ENCODE data around the gene PSORS1C1.
"Not testable (repeated sequence)": the region's sequence is repeated elsewhere in the genome, so short reads cannot be mapped to it uniquely, and the experiment has no call there.

Gene PSORS1C1

DNA sequence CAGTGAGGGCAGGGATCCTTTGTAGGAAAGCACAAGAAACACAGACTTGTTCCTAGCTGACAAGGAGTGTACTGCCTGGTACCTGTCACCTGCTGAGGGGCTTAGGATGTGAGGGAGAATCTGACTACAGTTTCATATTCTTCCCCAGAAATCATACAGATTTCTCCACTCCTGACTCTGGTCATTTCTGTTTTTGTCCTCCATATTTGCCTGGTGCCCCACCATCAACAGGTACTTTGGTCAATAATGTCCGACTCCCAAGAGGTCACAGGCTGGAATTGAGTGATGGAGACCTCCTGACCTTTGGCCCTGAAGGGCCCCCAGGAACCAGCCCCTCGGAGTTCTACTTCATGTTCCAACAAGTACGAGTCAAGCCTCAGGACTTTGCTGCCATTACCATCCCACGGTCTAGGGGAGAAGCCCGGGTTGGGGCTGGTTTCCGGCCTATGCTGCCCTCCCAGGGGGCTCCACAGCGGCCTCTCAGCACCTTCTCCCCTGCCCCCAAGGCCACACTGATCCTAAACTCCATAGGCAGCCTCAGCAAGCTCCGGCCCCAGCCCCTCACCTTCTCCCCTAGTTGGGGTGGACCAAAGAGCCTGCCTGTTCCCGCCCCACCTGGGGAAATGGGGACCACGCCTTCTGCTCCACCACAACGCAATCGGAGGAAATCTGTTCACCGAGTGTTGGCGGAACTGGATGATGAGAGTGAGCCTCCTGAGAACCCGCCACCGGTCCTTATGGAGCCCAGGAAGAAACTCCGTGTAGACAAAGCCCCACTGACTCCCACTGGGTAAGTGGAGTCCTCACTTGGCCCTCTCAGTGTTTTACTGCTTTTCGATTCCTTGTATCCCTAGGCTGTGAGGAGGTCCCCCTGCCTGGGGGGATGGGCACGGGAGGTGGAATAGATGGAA lies 46.9 kb downstream of the PSORS1C1 start:
- DNase-seq: no peak

DNA sequence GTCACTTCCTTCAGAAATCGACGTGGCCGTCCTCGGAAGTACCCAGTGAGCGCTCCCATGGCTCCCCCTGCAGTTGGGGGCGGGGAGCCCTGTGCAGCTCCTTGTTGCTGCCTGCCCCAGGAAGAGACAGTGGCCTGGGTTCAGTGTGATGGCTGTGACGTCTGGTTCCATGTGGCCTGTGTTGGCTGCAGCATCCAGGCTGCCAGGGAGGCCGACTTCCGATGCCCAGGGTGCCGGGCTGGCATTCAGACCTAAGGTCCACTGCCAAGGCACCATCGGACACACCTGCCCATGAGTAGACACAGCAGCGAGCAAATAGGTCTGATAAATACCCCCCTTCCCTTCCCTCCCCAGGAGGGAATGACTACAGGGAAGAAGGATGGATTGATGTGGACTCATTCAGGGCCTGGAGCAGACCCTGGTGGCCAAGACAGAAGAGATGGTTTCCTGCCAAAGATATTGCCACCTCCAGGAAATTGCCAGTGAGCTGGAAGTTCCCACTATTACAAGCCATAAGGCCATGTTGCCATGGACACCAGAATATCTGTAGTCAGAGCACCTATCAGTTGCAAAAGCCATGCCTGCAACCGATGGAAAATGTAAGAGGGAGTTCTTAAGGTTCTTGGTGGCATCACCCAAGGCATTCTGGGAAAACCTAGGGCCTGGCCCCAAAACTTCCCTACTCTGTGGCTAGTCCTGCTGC lies 48.0 kb downstream of the PSORS1C1 start:
- DNase-seq: no peak

DNA sequence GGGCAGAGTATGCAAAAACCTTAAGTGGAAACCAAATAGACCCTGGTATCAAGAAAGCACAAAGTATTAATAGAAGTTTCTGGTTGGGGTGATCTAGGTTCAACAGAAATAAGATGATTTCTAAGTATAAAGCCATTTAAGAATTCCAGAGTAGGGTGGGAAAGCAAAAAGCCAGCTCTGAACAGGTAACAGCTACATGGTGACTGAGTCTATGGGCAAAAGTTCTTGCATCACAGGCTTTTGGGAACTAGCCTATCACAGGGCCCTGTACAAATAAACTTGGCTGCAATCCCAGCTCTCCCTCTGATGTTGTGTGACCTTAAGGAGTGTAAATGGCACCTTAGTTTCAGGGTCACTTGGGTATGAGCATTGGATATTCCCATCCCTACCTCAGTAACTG lies 49.3 kb downstream of the PSORS1C1 start:
- DNase-seq: no peak

DNA sequence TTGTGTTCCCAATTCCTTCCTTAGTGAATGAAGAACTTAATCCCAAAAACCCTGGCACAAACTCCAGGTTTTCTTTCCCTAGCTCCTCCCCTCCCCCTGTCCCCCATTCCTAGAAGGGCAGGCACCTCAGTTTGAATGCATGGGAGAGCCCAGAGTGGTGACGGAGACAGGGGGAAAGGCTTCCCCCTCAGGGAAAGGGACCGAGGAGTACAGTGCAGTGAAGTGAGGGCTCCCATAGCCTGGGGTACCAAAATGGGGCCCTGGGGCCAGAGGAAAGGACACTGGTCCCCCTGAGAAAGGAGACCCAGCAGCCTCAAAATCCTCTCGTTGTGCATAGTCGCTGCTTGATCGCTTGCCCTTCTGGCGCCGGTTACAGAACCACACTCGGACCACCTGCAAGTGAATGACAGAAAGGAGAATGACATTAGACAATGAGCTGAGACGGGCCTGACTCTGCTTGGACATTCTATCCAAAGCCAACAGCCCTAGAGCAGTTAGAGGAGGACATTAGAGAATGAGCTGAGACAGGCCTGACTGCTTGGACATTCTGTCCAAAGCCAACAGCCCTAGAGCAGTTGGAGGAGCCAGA lies 50.0 kb downstream of the PSORS1C1 start:
- DNase-seq: not testable (repeated sequence)

DNA sequence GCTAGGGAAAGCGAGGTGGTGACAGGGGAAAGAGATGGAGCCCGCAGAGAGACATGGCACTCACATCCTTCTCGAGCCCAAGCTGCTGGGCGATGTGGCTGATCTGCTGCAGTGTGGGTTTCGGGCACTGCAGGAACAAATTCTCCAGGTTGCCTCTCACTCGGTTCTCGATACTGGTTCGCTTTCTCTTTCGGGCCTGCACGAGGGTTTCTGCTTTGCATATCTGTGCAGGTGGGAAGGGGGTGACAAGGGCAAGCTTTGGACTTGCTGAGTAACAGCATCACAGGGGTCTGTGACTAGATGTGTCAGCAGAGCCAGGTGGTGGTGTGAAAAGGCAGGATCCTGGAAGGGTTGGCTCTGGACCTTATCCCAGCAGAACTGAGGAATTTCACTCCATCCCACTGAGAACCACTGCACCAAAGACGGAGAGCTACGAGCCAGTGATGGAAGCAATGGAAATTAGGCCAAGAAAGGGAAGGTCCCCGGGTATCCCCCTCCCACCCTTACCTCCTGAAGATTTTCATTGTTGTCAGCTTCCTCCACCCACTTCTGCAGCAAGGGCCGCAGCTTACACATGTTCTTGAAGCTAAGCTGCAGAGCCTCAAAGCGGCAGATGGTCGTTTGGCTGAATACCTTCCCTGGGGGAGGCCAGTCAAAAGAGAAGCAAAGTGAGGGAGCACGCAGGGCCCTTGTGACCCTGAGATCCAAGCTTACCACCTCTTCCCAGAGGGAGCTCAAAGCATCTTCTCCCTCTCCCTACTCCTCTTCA lies 50.6 kb downstream of the PSORS1C1 start:
- DNase-seq: not testable (repeated sequence)

DNA sequence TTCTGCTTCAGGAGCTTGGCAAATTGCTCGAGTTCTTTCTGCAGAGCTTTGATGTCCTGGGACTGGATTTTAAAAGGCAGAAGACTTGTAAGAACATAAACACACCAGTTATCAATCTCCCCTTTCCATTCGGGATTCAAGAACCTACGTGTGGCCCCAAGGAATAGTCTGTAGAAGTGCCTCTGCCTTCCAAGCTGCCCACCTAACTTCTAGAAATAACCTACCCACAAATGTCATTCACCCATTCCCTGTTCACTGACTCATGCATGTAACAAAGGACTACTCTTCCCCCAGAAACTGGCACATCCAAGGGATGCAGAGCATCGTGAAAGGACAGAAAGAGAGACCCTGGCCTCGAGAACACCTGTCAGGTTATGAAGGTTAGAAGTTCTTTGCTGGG lies 51.4 kb downstream of the PSORS1C1 start:
- no peak for DNase-seq

DNA sequence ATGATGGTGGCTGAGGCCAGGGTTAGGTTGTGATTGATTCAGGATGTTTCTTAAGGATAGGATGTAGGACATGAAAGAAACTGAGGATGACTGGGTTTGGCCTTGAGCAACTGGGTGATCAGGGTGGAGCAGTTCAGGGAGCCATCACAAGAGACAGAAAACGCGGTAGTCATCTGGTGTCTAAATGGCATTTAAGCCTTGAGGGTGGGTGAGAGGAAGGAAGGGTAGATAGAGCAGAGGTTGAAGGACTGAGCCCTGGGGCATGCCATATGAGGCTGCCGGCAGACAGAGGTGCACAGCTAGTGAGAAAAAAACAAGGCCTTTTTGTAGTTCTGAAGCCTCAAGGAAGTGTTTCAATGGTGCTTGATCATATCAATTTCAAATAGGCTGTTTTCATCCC lies 54.0 kb downstream of the PSORS1C1 start:
- no peak for DNase-seq

DNA sequence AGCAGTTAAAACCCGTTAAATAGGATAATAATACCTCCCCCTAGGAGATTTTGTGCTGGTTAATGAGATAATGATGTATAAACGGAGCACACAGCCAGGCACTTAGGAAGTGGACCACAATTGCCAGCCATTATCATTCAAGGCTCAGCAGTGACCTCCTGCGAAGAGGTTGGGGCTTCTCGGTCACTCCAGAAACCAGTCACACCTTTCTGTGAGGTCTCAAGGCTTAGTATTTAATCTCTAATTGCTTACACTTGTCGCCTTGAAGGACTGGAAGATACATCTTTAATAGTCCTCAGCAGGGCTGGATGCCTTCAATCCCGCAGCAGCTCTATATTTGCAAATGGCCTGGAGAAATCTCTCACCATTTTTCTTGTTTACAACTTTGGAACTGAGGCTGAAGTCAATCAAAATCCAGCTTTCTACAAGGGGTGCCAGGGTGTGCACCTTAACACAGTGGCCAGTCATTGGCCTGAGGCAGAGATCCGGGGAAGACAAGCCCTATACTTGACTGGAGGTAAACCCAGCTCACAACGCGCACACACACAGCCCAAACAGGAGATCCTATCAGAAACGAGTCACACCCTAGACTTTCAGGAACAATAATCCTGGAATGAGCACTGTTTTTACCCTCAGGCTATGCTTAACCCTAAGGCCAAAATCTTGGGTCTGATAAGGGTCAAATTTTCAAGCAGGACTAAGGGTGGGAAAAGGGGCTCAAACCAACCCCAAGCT lies 54.7 kb downstream of the PSORS1C1 start:
- DNase-seq: no peak

DNA sequence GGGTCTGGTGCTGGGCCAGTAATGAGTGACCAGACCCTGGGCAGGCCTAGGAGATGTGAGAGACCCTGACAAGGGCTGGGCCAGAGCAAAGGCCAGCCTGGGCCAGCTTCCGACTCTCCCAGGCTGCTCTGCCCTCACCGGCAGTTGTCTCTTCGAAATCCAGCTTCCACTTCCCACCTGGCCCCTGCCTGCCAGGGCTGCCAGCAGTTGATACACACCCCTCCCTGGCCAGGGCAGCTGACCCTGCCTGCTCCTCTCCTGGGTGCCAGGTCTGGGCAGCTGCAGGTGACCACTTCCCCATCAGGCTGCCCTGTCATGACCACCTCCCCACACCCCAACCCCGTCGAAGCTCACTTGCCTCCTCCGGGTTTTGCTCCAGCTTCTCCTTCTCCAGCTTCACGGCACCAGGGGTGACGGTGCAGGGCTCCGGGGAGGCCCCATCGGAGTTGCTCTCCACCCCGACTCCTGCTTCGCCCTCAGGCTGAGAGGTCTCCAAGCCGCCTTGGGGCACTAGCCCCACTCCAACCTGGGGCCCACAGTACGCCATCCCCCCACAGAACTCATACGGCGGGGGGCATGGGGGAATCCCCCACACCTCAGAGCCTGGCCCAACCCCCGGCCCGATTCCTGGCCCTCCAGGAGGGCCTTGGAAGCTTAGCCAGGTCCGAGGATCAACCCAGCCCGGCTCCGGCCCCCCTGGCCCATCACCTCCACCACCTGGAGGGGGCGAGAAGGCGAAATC lies 55.4 kb downstream of the PSORS1C1 start:
- DNase-seq: not testable (repeated sequence)

DNA sequence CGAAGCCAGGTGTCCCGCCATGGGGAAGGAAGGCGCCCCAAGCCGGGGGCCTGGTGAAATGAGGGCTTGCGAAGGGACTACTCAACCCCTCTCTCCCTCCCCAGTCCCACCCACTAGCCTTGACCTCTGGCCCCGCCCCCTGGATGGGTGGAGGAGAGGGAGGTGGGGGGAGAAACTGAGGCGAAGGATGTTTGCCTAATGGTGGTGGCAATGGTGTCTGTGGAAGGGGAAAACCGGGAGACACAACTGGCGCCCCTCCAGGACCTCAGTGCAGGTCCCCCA lies 55.9 kb downstream of the PSORS1C1 start, which contains the start of gene POU5F1:
Gene POU5F1 (minus strand): TSS at position 83 of the 282 bp plus-strand sequence. CDS start 62 bp downstream, at position 21.
- DNase-seq: no peak

DNA sequence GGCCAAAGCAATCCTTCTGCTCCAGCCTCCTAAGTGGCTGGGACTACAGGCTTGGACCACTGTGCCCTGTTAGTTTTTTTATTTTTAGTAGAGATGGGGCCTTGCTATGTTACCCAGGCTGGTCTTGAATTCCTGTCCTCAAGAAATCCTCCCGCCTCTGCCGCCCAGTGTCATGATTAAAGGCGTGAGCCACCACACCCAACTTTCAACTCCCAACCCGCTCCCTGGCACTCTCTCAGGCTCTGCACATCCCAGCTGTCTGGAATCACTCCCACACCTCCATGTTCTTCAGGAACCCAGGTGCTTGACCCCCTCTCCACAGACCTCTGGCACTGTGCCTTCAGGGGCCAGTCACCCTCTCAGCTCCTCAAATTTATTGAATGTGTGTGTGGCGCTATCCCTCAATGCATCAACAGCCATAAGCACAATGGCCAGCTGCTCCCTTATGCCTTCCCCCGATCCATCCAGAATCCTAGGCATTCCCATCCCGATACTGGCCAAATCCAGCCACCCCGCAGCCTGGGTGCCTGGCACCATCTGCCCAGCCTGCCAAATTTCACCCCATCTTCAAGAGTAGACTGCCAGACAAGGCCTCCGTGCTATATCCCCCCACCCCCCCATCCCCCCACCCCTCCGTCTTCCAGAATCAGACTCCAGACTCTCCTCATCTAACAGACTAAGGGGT lies 56.5 kb downstream of the PSORS1C1 start:
- DNase-seq: no peak

DNA sequence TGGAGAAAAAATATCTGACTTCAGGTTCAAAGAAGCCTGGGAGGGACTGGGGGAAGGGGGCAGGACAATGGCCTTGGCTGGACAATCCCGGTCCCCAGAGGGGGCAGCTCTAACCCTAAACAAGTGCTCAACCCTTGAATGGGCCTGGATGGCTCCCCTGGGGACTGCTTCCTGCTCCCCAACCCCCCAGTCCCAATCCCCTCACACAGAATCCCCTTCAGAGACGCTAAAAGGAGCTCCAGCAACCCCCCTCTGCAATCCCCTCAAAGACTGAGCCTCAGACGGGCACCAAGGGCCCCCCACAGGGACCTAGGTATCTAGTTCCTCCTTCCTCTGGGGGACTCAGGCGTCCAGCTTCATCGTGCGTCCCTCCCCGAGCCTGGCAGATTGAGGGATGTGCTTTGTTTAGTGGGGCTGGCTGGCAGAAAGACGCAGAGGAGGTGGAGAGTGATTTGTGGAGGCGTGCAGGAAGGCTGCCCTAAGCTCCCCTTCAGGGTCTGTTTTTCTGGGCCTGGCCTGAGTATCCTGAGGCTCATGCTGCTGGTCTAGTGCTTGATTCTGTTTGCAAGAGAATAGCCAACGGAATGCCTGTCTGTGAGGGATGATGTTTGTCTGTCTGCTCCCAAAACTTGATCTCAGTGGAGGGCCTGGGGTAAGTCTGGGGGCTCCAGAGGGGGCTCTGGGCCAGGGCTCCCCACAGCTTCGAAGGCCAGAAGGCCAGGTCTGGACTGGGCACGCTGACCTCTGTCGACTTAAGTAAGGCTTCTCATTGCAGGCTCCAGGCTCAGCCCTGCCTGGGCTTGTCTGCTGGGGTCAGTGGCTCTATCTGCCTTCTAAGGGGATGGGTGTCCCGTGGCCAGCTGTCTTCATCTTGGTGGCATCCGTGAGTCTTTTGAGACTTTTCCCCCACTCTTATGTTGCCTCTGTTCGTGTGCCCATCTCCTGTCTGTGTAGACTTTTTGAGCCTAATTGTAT lies 57.6 kb downstream of the PSORS1C1 start:
- no peak for DNase-seq

DNA sequence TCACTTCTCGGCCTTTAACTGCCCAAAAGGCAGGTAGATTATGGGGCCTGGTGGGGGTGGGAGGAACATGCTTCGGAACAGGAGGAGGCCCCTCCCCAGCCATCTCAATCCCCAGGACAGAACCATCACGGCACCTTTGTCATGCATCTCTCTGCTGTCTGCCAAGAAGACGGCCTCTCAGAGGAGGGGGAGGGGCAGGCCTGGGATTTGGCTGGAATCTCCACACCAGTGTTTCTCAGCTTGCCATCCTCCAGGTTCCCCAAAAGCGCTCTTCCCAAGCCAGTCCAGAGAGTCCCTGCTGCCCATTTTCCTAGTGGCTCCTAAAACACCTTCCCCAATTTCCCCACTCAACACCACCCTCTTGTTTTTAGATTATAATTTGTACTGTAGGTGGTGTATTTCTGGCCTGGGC lies 58.4 kb downstream of the PSORS1C1 start:
- DNase-seq: no peak

DNA sequence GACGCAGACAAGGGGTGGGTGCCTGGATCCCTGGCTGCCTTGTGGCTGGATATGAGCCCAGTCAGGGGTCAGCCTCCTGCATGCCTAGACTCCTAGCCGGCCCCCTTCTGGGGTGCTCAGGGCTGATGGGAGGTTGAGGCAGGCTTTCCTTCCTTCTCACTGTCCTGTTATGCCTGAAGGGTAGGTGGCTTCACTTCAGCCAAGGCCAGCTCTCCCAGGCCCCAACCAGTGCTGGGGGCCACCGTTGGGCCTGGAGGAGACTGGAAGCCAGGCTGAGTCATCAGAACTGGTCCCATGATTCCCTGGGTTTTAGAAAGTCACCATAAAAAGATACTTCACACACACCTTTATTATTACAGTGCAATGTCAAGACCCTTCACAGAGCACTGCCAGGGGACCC lies 58.8 kb downstream of the PSORS1C1 start:
- no peak for DNase-seq

DNA sequence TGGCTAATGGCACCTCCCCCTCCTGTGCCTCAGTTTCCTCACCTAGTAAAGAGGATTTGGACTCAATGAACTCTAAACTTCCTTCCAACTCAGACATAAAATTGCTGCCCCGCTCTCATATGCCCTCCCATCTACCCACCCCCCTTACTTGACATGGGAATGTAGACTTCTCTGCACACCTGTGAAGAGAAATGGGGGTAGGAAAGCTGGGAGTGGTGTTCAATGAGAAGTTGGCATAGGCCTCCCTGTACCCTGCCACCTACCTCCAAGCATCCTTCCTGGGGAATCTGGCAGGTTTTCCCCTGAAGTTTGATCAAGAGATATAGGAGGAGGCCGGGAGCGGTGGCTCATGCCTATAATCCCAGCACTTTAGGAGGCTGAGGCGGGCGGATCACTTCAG lies 59.8 kb downstream of the PSORS1C1 start:
- no peak for DNase-seq

DNA sequence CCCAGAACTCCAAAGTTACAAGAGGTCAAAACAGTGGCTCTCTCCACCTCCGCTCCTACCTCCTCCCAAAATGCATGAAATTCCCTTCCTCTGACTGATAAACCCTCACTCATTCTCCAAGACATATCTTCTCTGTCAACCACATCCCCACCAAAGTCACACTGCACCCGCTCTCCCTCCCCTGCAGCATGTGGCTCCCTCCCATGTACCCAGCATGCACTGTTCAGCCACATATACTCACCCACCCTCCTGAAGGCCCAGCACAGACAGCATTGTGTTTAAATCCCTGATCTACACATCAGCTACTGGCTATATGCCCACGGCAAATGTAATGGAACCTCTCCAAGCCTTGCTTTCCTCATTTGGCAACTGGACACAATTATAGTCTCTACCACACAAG lies 61.4 kb downstream of the PSORS1C1 start:
- no peak for DNase-seq

DNA sequence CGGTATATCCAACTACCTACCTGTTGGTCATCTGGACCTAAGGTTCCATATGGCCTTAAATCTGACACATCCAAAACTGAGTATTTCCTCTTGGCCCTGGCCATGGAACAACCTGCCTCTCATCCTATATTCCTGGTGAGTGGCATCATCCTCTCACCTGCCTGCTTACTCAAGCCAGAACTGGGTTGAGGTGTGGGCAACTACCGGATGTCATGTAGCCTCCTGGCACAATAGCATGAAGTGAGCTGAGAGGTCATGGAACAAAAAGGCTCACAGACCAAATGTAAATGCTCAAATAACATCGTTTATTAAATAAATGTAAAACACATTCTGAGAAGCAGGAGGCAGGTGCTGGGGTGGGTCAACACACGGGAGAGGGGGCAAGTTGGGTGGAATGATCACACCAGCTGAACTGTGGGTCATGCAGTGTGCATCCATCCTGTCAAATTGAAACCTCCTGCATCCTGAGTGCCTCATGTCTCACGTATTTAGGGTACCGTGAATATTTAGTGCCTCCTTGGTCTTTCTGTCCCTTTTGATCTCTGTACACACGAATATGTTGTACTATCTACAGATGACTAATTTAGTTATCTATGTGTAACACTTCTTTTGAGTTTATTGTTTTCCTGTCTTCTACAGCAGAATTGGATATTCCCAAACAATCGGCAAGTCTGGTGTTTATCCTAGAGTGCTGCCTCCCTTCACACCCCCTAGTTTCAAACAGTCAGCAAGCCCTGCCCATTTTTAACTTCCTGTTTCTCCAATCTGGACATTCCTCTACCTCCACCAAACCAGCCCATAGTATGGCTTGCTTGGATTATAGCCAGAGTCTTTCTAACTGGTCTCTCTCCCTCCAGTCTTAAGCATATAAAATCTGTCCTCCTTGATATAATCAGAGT lies 63.8 kb downstream of the PSORS1C1 start:
- DNase-seq: no peak

DNA sequence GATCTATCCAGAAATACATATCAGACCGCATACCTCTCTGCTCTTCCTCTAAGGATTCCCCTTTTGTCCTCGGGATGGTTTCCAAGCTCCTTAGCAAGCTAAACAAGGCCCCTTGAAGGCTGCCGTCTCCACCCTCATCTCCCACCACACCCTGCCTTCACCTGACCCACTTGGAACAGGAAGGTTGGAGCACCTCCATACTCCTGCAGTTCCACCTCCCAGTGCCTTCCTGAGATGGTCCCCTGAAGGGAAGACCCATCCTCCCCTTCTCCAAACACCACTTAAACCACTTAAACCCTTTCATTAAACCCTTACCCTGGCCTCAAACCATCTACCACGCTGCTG lies 64.4 kb downstream of the PSORS1C1 start:
- no peak for DNase-seq

DNA sequence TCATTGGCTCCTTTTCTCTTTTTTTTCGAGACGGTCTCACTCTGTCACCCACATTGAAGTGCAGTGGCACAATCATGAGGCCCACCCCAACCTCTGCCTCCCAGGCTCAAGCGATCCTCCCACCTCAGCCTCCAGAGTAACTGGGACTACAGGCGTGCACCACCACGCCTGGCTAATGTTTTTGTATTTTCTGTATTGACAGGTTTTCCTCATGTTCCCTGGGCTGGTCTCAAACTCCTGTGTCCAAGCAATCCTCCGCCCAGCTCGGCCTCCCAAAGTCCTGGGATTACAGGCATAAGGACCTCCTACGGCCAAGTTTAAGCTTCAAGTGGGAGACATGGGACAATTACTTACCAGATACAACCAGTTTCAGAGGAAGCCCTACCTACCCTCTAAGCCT lies 65.3 kb downstream of the PSORS1C1 start:
- DNase-seq: no peak

Data from KG1 (cell line).